Measurements from ENCODE around the gene FUT7. TPM values are rescaled to one million over a fixed set of nuclear protein-coding genes. Genes with fewer than 3 reads are reported as not detected.

Gene FUT7
- total and polyA plus RNA-seq, 9 of the 15 experiments (the other 6 are each of a cell fraction or from before 2014, with no cell fraction given) = not detected

- peak; percentile 97 for TF ChIP-seq MGA (IDR thresholded peaks at IDR 0.05)
- TF ChIP-seq TSC22D4 (tag; IDR thresholded peaks at IDR 0.05) = no peak
- TF ChIP-seq ZNF384 (IDR thresholded peaks at IDR 0.05; ENCODE audit: low read depth, low read length) = no peak
- TF ChIP-seq ZNF347 (CRISPR knock-in tag; IDR thresholded peaks at IDR 0.05; ENCODE audit: low read depth) = no peak
- no peak for TF ChIP-seq ZNF444 (CRISPR knock-in tag; IDR thresholded peaks at IDR 0.05)
- no peak for TF ChIP-seq ZBED1 (IDR thresholded peaks at IDR 0.05)
- TF ChIP-seq CTCF (IDR thresholded peaks at IDR 0.05 in 2 of 3, conservative IDR thresholded peaks at IDR 0.05 in 1 of 3; ENCODE audit: insufficient read depth in 2 of 3, low read depth in 1 of 3, low read length in 3 of 3) = no peak
- TF ChIP-seq ZBTB5 (IDR thresholded peaks at IDR 0.05) = no peak
- no peak for TF ChIP-seq THRAP3 (IDR thresholded peaks at IDR 0.05; ENCODE audit: borderline replicate concordance)
- TF ChIP-seq SNIP1 (IDR thresholded peaks at IDR 0.05; ENCODE audit: low read depth) = no peak
- TF ChIP-seq CBX2 (IDR thresholded peaks at IDR 0.05; ENCODE audit: insufficient read depth, low read length, poor library complexity, severe bottlenecking) = no peak
Observed at GRCh38 chr9:136991993-136992818, 39.7 kb downstream of the FUT7 start, which contains the start of gene PAXX (continued).
